ENCODE data around the gene MLH3.

Gene MLH3

GRCh38 chr14:75050852-75051555, at the start of gene MLH3:
Gene MLH3, minus strand, starts transcription at chr14:75051467. Its CDS starts 1,812 bp downstream, at chr14:75049655.
- Histone ChIP-seq H3K27me3 (ENCODE audit: insufficient read depth, low read length, poor library complexity, severe bottlenecking) (no peaks in the 10 kb centered on the region), H3K4me2 (ENCODE audit: low read depth, low read length, poor library complexity, severe bottlenecking) (peak within 1 kb of the TSS; percentile 80), H3K4me3 (ENCODE audit: low read length, poor library complexity, severe bottlenecking) (peak within 1 kb of the TSS; percentile 83), H3K36me3 (ENCODE audit: insufficient read depth, low read length) (no peaks in the 10 kb centered on the region), H2AFZ (ENCODE audit: low read length) (peak within 1 kb of the TSS; percentile 92), H4K20me1 (ENCODE audit: insufficient read depth, low read length, poor library complexity, severe bottlenecking) (peaks cover 5% of the 10 kb centered on the region), H3K79me2 (ENCODE audit: insufficient read depth, low read length) (peaks cover 20% of the 10 kb centered on the region), H3K4me1 (ENCODE audit: insufficient read depth, low read length, poor library complexity, severe bottlenecking) (peaks cover 17% of the 10 kb centered on the region), H3K9ac (ENCODE audit: low read depth, low read length, poor library complexity, severe bottlenecking) (peak within 1 kb of the TSS; percentile 89), H3K9me3 (ENCODE audit: insufficient read depth, low read depth, low read length) (no peaks in the 10 kb centered on the region), H3K9me2 (replicated peaks; ENCODE audit: low read depth, low read length) (no peaks in the 10 kb centered on the region), H3F3A (ENCODE audit: low read depth) (0 out of 2 replicates have a peak, but pooled peaks cover 12% of the 10 kb centered on the region)
- TF ChIP-seq CTCF (conservative IDR thresholded peaks at IDR 0.05; ENCODE audit: low read length) (no peak), EZH2phosphoT487 (IDR thresholded peaks at IDR 0.05; ENCODE audit: borderline replicate concordance) (no peak)

GRCh38 chr14:75098682-75099081, 47.4 kb upstream of the MLH3 start:
- Histone ChIP-seq H3K79me2 (ENCODE audit: insufficient read depth, low read length) (no peaks in the 10 kb centered on the region), H3F3A (ENCODE audit: low read depth) (no peaks in the 10 kb centered on the region), H3K27me3 (ENCODE audit: insufficient read depth, low read length, poor library complexity, severe bottlenecking) (no peaks in the 10 kb centered on the region), H3K9ac (ENCODE audit: low read depth, low read length, poor library complexity, severe bottlenecking) (no peak overlapping the region), H3K36me3 (ENCODE audit: insufficient read depth, low read length) (peaks cover 41% of the 10 kb centered on the region; the same call in 1 of the 2 replicates), H3K9me3 (ENCODE audit: insufficient read depth, low read depth, low read length) (no peaks in the 10 kb centered on the region), H3K4me2 (ENCODE audit: low read depth, low read length, poor library complexity, severe bottlenecking) (no peak overlapping the region), H3K9me2 (replicated peaks; ENCODE audit: low read depth, low read length) (no peaks in the 10 kb centered on the region), H3K4me1 (ENCODE audit: insufficient read depth, low read length, poor library complexity, severe bottlenecking) (no peaks in the 10 kb centered on the region), H3K4me3 (ENCODE audit: low read length, poor library complexity, severe bottlenecking) (no peak overlapping the region), H2AFZ (ENCODE audit: low read length) (no peak overlapping the region), H4K20me1 (ENCODE audit: insufficient read depth, low read length, poor library complexity, severe bottlenecking) (no peaks in the 10 kb centered on the region)
- TF ChIP-seq CTCF (conservative IDR thresholded peaks at IDR 0.05; ENCODE audit: low read length) (no peak), EZH2phosphoT487 (IDR thresholded peaks at IDR 0.05; ENCODE audit: borderline replicate concordance) (no peak)

- peaks cover 44% of the 10 kb centered on the region; the same call in 1 of the 2 replicates for H3K36me3 ChIP-seq (ENCODE audit: insufficient read depth, low read length)
These were observed 46.9 kb upstream of the MLH3 start for GRCh38 chr14:75098212-75098611.

More at GRCh38 chr14:75098212-75098611, 46.9 kb upstream of the MLH3 start:
- Histone ChIP-seq H4K20me1 (ENCODE audit: insufficient read depth, low read length, poor library complexity, severe bottlenecking) (no peaks in the 10 kb centered on the region), H3K9me3 (ENCODE audit: insufficient read depth, low read depth, low read length) (no peaks in the 10 kb centered on the region), H3K4me2 (ENCODE audit: low read depth, low read length, poor library complexity, severe bottlenecking) (no peak overlapping the region), H3K9ac (ENCODE audit: low read depth, low read length, poor library complexity, severe bottlenecking) (no peak overlapping the region), H3K4me1 (ENCODE audit: insufficient read depth, low read length, poor library complexity, severe bottlenecking) (no peaks in the 10 kb centered on the region), H3K4me3 (ENCODE audit: low read length, poor library complexity, severe bottlenecking) (no peak overlapping the region), H2AFZ (ENCODE audit: low read length) (no peak overlapping the region), H3K27me3 (ENCODE audit: insufficient read depth, low read length, poor library complexity, severe bottlenecking) (no peaks in the 10 kb centered on the region), H3K9me2 (replicated peaks; ENCODE audit: low read depth, low read length) (no peaks in the 10 kb centered on the region), H3F3A (ENCODE audit: low read depth) (no peaks in the 10 kb centered on the region), H3K79me2 (ENCODE audit: insufficient read depth, low read length) (no peaks in the 10 kb centered on the region)
- no peak for TF ChIP-seq CTCF (conservative IDR thresholded peaks at IDR 0.05; ENCODE audit: low read length)
- no peak for TF ChIP-seq EZH2phosphoT487 (IDR thresholded peaks at IDR 0.05; ENCODE audit: borderline replicate concordance)

All from Loucy (cell line).